ENCODE results near the gene DSP. TPM values are rescaled to one million over a fixed set of nuclear protein-coding genes. Genes with fewer than 3 reads are reported as not detected.

Gene DSP
- polyA plus RNA-seq, 1 donor (not counting 4 experiments of a cell fraction or from before 2014, with no cell fraction given), result 255 TPM

- Histone ChIP-seq H3K27ac (ENCODE audit: control insufficient read depth, insufficient read depth, low read length) (peak overlapping the region; percentile 29), H3K4me2 (ENCODE audit: control insufficient read depth, extremely low read depth, insufficient read depth, low read depth, low read length) (peak overlapping the region; percentile 66), H3K79me2 (ENCODE audit: control insufficient read depth, insufficient read depth, low read length) (no peaks in the 10 kb centered on the region), H3K9ac (ENCODE audit: control insufficient read depth, extremely low read depth, insufficient read depth, low read length) (peak overlapping the region; percentile 18), H3K4me1 (ENCODE audit: control insufficient read depth, extremely low read depth, insufficient read depth, low read length) (peaks cover 17% of the 10 kb centered on the region), H3K4me3 (ENCODE audit: control insufficient read depth in 2 of 3, extremely low read depth in 1 of 3, insufficient read depth in 2 of 3, low read depth in 1 of 3, low read length in 3 of 3) (peak overlapping the region in 1 of 3 experiments; percentile 46), H3K27me3 (ENCODE audit: control insufficient read depth, extremely low read depth, insufficient read depth, low read length) (no peaks in the 10 kb centered on the region), H2AFZ (ENCODE audit: control insufficient read depth, low read length) (no peak overlapping the region), H3K9me1 (ENCODE audit: control insufficient read depth, extremely low read depth, insufficient read depth, low read length) (no peaks in the 10 kb centered on the region), H3K9me3 (ENCODE audit: control insufficient read depth, low read depth, low read length) (no peaks in the 10 kb centered on the region), H3K36me3 (ENCODE audit: control insufficient read depth in 2 of 2, extremely low read depth in 1 of 2, insufficient read depth in 2 of 2, low read length in 2 of 2) (peaks cover 0 to 5% of the 10 kb centered on the region in 2 experiments), H4K20me1 (ENCODE audit: control insufficient read depth, extremely low read depth, insufficient read depth, low read length) (no peaks in the 10 kb centered on the region)
- dilution Hi-C loops (cut with MboI; ENCODE audit: extremely low pct_ligation_motif_present, low sequenced_read_pairs), result loop anchor here (25.0 kb wide), 1 partner anchor 328 kb away; no protein-coding TSS in a partner anchor
- DNase-seq (ENCODE audit: low read depth, low spot score) (peak; percentile 7), FAIRE-seq (peak; percentile 64)
- no peak for TF ChIP-seq EZH2 (IDR thresholded peaks at IDR 0.05; ENCODE audit: low read length)
- peak; percentile 68 to 72 (median 71) for TF ChIP-seq CTCF (optimal IDR thresholded peaks at IDR 0.05 in 1 of 3, IDR thresholded peaks at IDR 0.05 in 1 of 3, conservative IDR thresholded peaks at IDR 0.05 in 1 of 3; ENCODE audit: extremely low read depth in 1 of 3, insufficient read depth in 2 of 3, low read length in 3 of 3)
These were observed 74.3 kb downstream of the DSP start for GRCh38 chr6:7615611-7616383.

GRCh38 chr6:7617801-7618764 lies 76.6 kb downstream of the DSP start:
- Histone ChIP-seq H3K4me3 (ENCODE audit: control insufficient read depth in 2 of 3, extremely low read depth in 1 of 3, insufficient read depth in 2 of 3, low read depth in 1 of 3, low read length in 3 of 3) (no peak overlapping the region), H3K27me3 (ENCODE audit: control insufficient read depth, extremely low read depth, insufficient read depth, low read length) (no peaks in the 10 kb centered on the region), H3K79me2 (ENCODE audit: control insufficient read depth, insufficient read depth, low read length) (no peaks in the 10 kb centered on the region), H3K27ac (ENCODE audit: control insufficient read depth, insufficient read depth, low read length) (no peak overlapping the region), H3K4me2 (ENCODE audit: control insufficient read depth, extremely low read depth, insufficient read depth, low read depth, low read length) (peak overlapping the region; percentile 49), H3K9me1 (ENCODE audit: control insufficient read depth, extremely low read depth, insufficient read depth, low read length) (no peaks in the 10 kb centered on the region), H4K20me1 (ENCODE audit: control insufficient read depth, extremely low read depth, insufficient read depth, low read length) (no peaks in the 10 kb centered on the region), H3K36me3 (ENCODE audit: control insufficient read depth in 2 of 2, extremely low read depth in 1 of 2, insufficient read depth in 2 of 2, low read length in 2 of 2) (no peaks in the 10 kb centered on the region), H3K9ac (ENCODE audit: control insufficient read depth, extremely low read depth, insufficient read depth, low read length) (peak overlapping the region; percentile 14), H3K9me3 (ENCODE audit: control insufficient read depth, low read depth, low read length) (no peaks in the 10 kb centered on the region), H2AFZ (ENCODE audit: control insufficient read depth, low read length) (no peak overlapping the region), H3K4me1 (ENCODE audit: control insufficient read depth, extremely low read depth, insufficient read depth, low read length) (peaks cover 17% of the 10 kb centered on the region)
- dilution Hi-C loops (cut with MboI; ENCODE audit: extremely low pct_ligation_motif_present, low sequenced_read_pairs), result loop anchor here (25.0 kb wide), 1 partner anchor 331 kb away; no protein-coding TSS in a partner anchor
- TF ChIP-seq CTCF (optimal IDR thresholded peaks at IDR 0.05 in 1 of 3, IDR thresholded peaks at IDR 0.05 in 1 of 3, conservative IDR thresholded peaks at IDR 0.05 in 1 of 3; ENCODE audit: extremely low read depth in 1 of 3, insufficient read depth in 2 of 3, low read length in 3 of 3) (peak; percentile 3 to 51 (median 47)), EZH2 (IDR thresholded peaks at IDR 0.05; ENCODE audit: low read length) (no peak)
- peak; percentile 86 for FAIRE-seq
- peak; percentile 62 for DNase-seq (ENCODE audit: low read depth, low spot score)

Data from keratinocyte (primary cell).